Endothelial cell (in vitro differentiated cells): ENCODE data around the gene MPDU1. TPM values are rescaled to one million over a fixed set of nuclear protein-coding genes. Genes with fewer than 3 reads are reported as not detected.

Source experiments
- DNase-seq: peaks from one replicate; pipeline ENCODE4 v3.0.0; 2021; ENCODE audit warnings: low spot score
- H3K27ac Mint-ChIP-seq: one replicate; pipeline ENCODE4 v1.8.0; 2021; ENCODE audit warnings: mixed read lengths, inconsistent platforms; ENCODE audit not compliant: unreplicated experiment
- H3K27me3 Mint-ChIP-seq: one replicate; pipeline ENCODE4 v1.8.0; 2021; ENCODE audit warnings: mild to moderate bottlenecking, moderate library complexity, mixed read lengths, inconsistent platforms; ENCODE audit not compliant: unreplicated experiment
- H3K36me3 Mint-ChIP-seq: one replicate; pipeline ENCODE4 v1.8.0; 2021; ENCODE audit warnings: mild to moderate bottlenecking, low read depth, mixed read lengths, inconsistent platforms; ENCODE audit not compliant: unreplicated experiment
- H3K4me1 Mint-ChIP-seq: one replicate; pipeline ENCODE4 v1.8.0; 2021; ENCODE audit warnings: mild to moderate bottlenecking, mixed read lengths, inconsistent platforms; ENCODE audit not compliant: unreplicated experiment
- H3K4me3 Mint-ChIP-seq: one replicate; pipeline ENCODE4 v1.8.0; 2021; ENCODE audit warnings: mild to moderate bottlenecking, mixed read lengths, inconsistent platforms; ENCODE audit not compliant: unreplicated experiment
- H3K9me3 Mint-ChIP-seq: one replicate; pipeline ENCODE4 v1.8.0; 2021; ENCODE audit warnings: mixed read lengths, inconsistent platforms; ENCODE audit not compliant: unreplicated experiment
- CTCF ChIP-seq: fragments of 200-600 bp; sonication (generic); IDR thresholded peaks from one replicate; pipeline ENCODE4 v1.5.0; 2021; ENCODE audit warnings: antibody characterized with exemption; ENCODE audit not compliant: unreplicated experiment
- total RNA-seq: library from RNA; stranded (reverse); fragmentation: NEBNext Ultra II Directional; extraction: Animal tissue kit (Norgen Biotek cat#: 25700); gene quantifications from one replicate; pipeline ENCODE4 v1.2.1, GENCODE V29; 2021; ENCODE audit not compliant: unreplicated experiment

The MPDU1 gene
- total RNA-seq, 1 donor from 2014 or later, result 51.8 TPM

GRCh38 chr17:7561028-7561575 is 22.6 kb upstream of the MPDU1 start:
- H3K4me1 Mint-ChIP-seq, result peaks cover 33% of the 10 kb centered on the region
- peak; percentile 90 for DNase-seq
- H3K36me3 Mint-ChIP-seq, result peaks cover 16% of the 10 kb centered on the region

GRCh38 chr17:7561589-7562207 is 22.0 kb upstream of the MPDU1 start, which contains the start of gene SENP3:
TSS of gene SENP3 (plus strand) at chr17:7561919. CDS start at chr17:7563077, 1,158 bp downstream.
- H3K36me3 Mint-ChIP-seq, result peaks cover 16% of the 10 kb centered on the region
- TF ChIP-seq CTCF, result no peak
- H3K4me1 Mint-ChIP-seq, result peaks cover 33% of the 10 kb centered on the region
- peak within 1 kb of the TSS; percentile 81 for H3K27ac Mint-ChIP-seq
- H3K27me3 Mint-ChIP-seq, result peaks cover 9% of the 10 kb centered on the region
- DNase-seq, result peak; percentile 91
- H3K4me3 Mint-ChIP-seq, result peak within 1 kb of the TSS; percentile 96
- H3K9me3 Mint-ChIP-seq, result no peaks in the 10 kb centered on the region

More at GRCh38 chr17:7561028-7561575, 22.6 kb upstream of the MPDU1 start:
- Mint-ChIP-seq H3K9me3 (no peaks in the 10 kb centered on the region), H3K4me3 (peak overlapping the region; percentile 92), H3K27ac (peak overlapping the region; percentile 74), H3K27me3 (peaks cover 9% of the 10 kb centered on the region)
- peak; percentile 41 for TF ChIP-seq CTCF

- H3K4me1 Mint-ChIP-seq, result peaks cover 33% of the 10 kb centered on the region
- peak overlapping the region; percentile 96 for H3K4me3 Mint-ChIP-seq
- TF ChIP-seq CTCF, result no peak
- peaks cover 20% of the 10 kb centered on the region for H3K36me3 Mint-ChIP-seq
- peak overlapping the region; percentile 81 for H3K27ac Mint-ChIP-seq
- H3K27me3 Mint-ChIP-seq, result peaks cover 9% of the 10 kb centered on the region
- H3K9me3 Mint-ChIP-seq, result no peaks in the 10 kb centered on the region
- no peak for DNase-seq
These were observed 21.4 kb upstream of the MPDU1 start for GRCh38 chr17:7562208-7562605.

- H3K9me3 Mint-ChIP-seq, result no peaks in the 10 kb centered on the region
These were observed 20.4 kb upstream of the MPDU1 start for GRCh38 chr17:7563115-7563869.

More at GRCh38 chr17:7563115-7563869, 20.4 kb upstream of the MPDU1 start:
- Mint-ChIP-seq H3K36me3 (peaks cover 25% of the 10 kb centered on the region), H3K4me3 (peak overlapping the region; percentile 96), H3K27ac (peak overlapping the region; percentile 81), H3K4me1 (peaks cover 24% of the 10 kb centered on the region), H3K27me3 (peaks cover 9% of the 10 kb centered on the region)
- DNase-seq, result no peak
- TF ChIP-seq CTCF, result no peak
